PC-9 (cell line): ENCODE measurements around the gene PLXNA1. TPM values are rescaled to one million over a fixed set of nuclear protein-coding genes. Genes with fewer than 3 reads are reported as not detected.

Experiments
- BruUV-seq: library from RNA; stranded (reverse); fragments of 400-500 nt; replicated peaks from 2 replicates; lab custom pipeline; 2021; lab: Mats Ljungman, UMichigan
- CTCF ChIA-PET: fragments of 300-600 bp; sonication (Branson Sonifier 250); formaldehyde crosslinking; loops from one replicate; lab custom pipeline; 2022; ENCODE audit warnings: antibody characterized with exemption; lab: Charles Lee
- POLR2A ChIA-PET: fragments of 300-600 bp; sonication (Branson Sonifier 250); formaldehyde crosslinking; loops from one replicate; lab custom pipeline; 2022; ENCODE audit warnings: antibody characterized with exemption; ENCODE audit not compliant: unreplicated experiment; lab: Charles Lee
- DNase-seq, 2 experiments: peaks; one replicate each; pipeline versions ENCODE4 v3.0.0 to v3.0.0-alpha.2; 2015 to 2022; ENCODE audit warnings: mixed read lengths in 1 of 2
- H2AFZ ChIP-seq: fragments of 200-600 bp; sonication (generic); 2 replicates; pipeline ENCODE4 v1.8.1; 2017; ENCODE audit warnings: antibody characterized with exemption
- H3F3A ChIP-seq: fragments of 200-600 bp; sonication (generic); 2 replicates; pipeline ENCODE4 v1.8.1; 2017; ENCODE audit warnings: antibody characterized with exemption, mild to moderate bottlenecking, low read depth; ENCODE audit not compliant: insufficient read depth
- H3K27ac ChIP-seq: fragments of 200-600 bp; sonication (generic); 2 replicates; pipeline ENCODE4 v1.6.1; 2016; ENCODE audit warnings: mixed run types
- H3K27me3 ChIP-seq: fragments of 200-600 bp; sonication (generic); 2 replicates; pipeline ENCODE4 v1.6.1; 2016; ENCODE audit warnings: low read depth, mixed run types; ENCODE audit not compliant: insufficient read depth
- H3K36me3 ChIP-seq: fragments of 200-600 bp; sonication (generic); 2 replicates; pipeline ENCODE4 v1.6.1; 2016; ENCODE audit warnings: low read depth, mixed run types
- H3K4me1 ChIP-seq: fragments of 200-600 bp; sonication (generic); replicated peaks from 2 replicates; pipeline ENCODE4 v1.6.1; 2016; ENCODE audit warnings: mixed run types; ENCODE audit not compliant: insufficient read depth
- H3K4me2 ChIP-seq: fragments of 200-600 bp; sonication (generic); 2 replicates; pipeline ENCODE4 v1.6.1; 2017; ENCODE audit warnings: mixed run types
- H3K4me3 ChIP-seq: fragments of 200-600 bp; sonication (generic); 2 replicates; pipeline ENCODE4 v1.6.1; 2016; ENCODE audit warnings: mixed run types
- H3K79me2 ChIP-seq: fragments of 200-600 bp; sonication (generic); 2 replicates; pipeline ENCODE4 v1.6.1; 2017; ENCODE audit warnings: low read depth, mixed run types
- H3K9me2 ChIP-seq: fragments of 200-600 bp; sonication (generic); 2 replicates; pipeline ENCODE4 v1.8.1; 2017; ENCODE audit warnings: mild to moderate bottlenecking; ENCODE audit not compliant: insufficient read depth
- H3K9me3 ChIP-seq: fragments of 200-600 bp; sonication (generic); 2 replicates; pipeline ENCODE4 v1.8.1; 2016; ENCODE audit warnings: low read depth; ENCODE audit not compliant: insufficient read depth
- H4K20me1 ChIP-seq: fragments of 200-600 bp; sonication (generic); 2 replicates; pipeline ENCODE4 v1.8.1; 2017; ENCODE audit not compliant: insufficient read depth
- EZH2 ChIP-seq: fragments of 200-600 bp; sonication (generic); IDR thresholded peaks from 2 replicates; pipeline ENCODE4 v1.8.0; 2017; ENCODE audit warnings: antibody characterized with exemption, low read depth
- intact Hi-C: fragments of 100-400 bp; cut with micrococcal nuclease; formaldehyde crosslinking; loops from one replicate; pipeline ENCODE4 v1.10.0; 2022; ENCODE audit not compliant: unreplicated experiment
- total RNA-seq: library from RNA; stranded (reverse); gene quantifications from 2 replicates; pipeline ENCODE4 v1.2.3, GENCODE V29; 2021
- TF ChIP-seq, protein P1 (sequence below): fragments of 200-600 bp; sonication (generic); conservative IDR thresholded peaks from 2 replicates; pipeline ENCODE4 v1.6.1; 2017; ENCODE audit warnings: mixed run types, antibody characterized with exemption, mild to moderate bottlenecking, moderate library complexity

The PLXNA1 gene
- total RNA-seq, 1 experiment from 2014 or later: 88.2 TPM

DNA sequence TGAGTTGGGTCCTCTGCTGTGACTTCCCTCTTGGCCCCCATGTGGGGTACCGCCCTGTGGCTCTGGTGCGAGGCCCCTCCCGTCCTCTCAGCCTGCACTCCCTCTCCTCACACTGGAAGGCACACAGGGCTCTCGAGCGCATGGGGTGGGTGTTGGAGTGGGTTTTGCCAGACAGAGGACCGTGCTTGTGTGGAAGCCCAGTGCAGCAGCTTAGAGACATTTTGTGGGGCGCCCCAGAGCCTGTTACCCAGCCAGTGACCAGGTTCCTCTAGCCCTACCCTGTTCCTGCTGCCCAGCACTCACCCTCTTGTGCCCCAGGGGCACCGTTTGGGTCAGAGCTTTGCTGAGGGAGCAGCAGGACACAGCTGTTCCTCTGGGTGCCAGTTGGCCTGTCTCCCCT lies 9.9 kb downstream of the PLXNA1 start:
- no peaks in the 10 kb centered on the region for H3F3A ChIP-seq
- H3K79me2 ChIP-seq: peaks cover 29% of the 10 kb centered on the region
- H4K20me1 ChIP-seq: peaks cover 83% of the 10 kb centered on the region
- DNase-seq: no peak
- no peaks in the 10 kb centered on the region for H3K9me2 ChIP-seq
- TF ChIP-seq EZH2: no peak
- TF ChIP-seq, protein P1, sequence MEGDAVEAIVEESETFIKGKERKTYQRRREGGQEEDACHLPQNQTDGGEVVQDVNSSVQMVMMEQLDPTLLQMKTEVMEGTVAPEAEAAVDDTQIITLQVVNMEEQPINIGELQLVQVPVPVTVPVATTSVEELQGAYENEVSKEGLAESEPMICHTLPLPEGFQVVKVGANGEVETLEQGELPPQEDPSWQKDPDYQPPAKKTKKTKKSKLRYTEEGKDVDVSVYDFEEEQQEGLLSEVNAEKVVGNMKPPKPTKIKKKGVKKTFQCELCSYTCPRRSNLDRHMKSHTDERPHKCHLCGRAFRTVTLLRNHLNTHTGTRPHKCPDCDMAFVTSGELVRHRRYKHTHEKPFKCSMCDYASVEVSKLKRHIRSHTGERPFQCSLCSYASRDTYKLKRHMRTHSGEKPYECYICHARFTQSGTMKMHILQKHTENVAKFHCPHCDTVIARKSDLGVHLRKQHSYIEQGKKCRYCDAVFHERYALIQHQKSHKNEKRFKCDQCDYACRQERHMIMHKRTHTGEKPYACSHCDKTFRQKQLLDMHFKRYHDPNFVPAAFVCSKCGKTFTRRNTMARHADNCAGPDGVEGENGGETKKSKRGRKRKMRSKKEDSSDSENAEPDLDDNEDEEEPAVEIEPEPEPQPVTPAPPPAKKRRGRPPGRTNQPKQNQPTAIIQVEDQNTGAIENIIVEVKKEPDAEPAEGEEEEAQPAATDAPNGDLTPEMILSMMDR: no peak
- H2AFZ ChIP-seq: no peak overlapping the region
- intact Hi-C loops: no loop called here
- H3K4me3 ChIP-seq: no peak overlapping the region
- no peaks in the 10 kb centered on the region for H3K4me1 ChIP-seq
- H3K27ac ChIP-seq: no peak overlapping the region
- H3K9me3 ChIP-seq: no peaks in the 10 kb centered on the region
- CTCF ChIA-PET: no interaction called here
- BruUV-seq: no TSS peak
- H3K4me2 ChIP-seq: no peak overlapping the region
- H3K27me3 ChIP-seq: no peaks in the 10 kb centered on the region
- POLR2A ChIA-PET: no interaction called here
- no peaks in the 10 kb centered on the region; the same call in 1 of the 2 replicates for H3K36me3 ChIP-seq

DNA sequence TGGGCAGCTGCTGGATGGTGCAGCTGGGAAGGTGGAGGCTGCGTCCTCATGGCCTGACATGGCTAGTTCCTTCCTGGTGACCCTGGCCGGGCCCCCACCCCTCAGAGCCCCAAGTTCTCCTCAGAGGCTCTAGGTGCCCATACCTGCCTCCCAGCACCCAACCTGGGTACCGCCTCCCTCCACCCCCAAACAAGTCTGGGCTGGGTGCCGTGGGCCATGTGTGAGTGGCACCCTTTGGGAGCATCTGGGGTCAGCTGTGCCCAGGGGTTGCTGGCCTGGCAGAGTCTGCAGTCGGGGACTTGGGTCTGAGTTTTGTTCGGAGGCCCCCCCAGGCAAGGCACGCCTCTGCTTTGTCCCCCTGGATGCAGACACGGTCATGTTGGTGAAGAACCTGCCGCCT lies 10.5 kb downstream of the PLXNA1 start:
- no peak overlapping the region for H3K27ac ChIP-seq
- intact Hi-C loops: no loop called here
- 0 out of 2 replicates have a peak, but pooled peaks cover 3% of the 10 kb centered on the region for H3K4me1 ChIP-seq
- DNase-seq: no peak
- no peak overlapping the region for H2AFZ ChIP-seq
- no peaks in the 10 kb centered on the region for H3K9me3 ChIP-seq
- BruUV-seq: no TSS peak
- ChIA-PET CTCF (no interaction called here), POLR2A (no interaction called here)
- H3K4me2 ChIP-seq: no peak overlapping the region
- H3K79me2 ChIP-seq: peaks cover 23% of the 10 kb centered on the region
- H3K27me3 ChIP-seq: no peaks in the 10 kb centered on the region
- no peak overlapping the region for H3K4me3 ChIP-seq
- no peaks in the 10 kb centered on the region for H3K9me2 ChIP-seq
- TF ChIP-seq EZH2: no peak
- TF ChIP-seq, protein P1: no peak
- no peaks in the 10 kb centered on the region for H3F3A ChIP-seq
- H3K36me3 ChIP-seq: no peaks in the 10 kb centered on the region; the same call in 1 of the 2 replicates
- H4K20me1 ChIP-seq: peaks cover 83% of the 10 kb centered on the region

DNA sequence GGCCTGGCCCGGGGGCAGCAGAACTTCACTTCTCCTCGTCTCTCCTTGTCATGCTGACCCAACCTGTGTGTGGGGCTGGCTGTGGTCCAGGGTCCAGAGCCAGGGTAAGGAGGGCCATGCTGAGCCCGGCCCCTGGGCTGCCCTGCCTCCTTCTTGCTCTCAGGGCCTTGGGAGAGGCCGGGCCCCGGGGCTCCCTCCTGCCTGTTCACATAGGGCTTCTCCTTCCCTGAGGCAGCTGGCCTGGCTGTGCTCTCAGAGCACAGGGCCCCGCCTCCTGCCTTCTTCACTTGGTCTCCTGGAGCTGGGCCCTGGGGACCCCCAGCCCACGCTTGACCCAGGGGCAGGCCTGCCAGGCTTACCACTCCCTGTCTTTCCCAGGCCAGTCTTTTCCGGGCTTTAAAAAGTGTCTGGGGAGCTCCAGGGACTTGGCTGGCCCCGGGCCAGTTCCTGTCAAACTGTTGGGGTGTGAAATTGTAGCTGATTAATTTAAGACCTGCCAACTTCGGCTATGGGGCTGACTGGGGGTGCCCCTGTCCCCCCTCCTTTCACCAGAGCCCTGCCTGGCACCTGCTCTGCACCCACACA lies 11.8 kb downstream of the PLXNA1 start:
- no TSS peak for BruUV-seq
- H3K36me3 ChIP-seq: no peaks in the 10 kb centered on the region; the same call in 1 of the 2 replicates
- no peaks in the 10 kb centered on the region for H3K27me3 ChIP-seq
- POLR2A ChIA-PET: no interaction called here
- intact Hi-C loops: no loop called here
- no peak for DNase-seq
- no peaks in the 10 kb centered on the region for H3F3A ChIP-seq
- H3K79me2 ChIP-seq: peaks cover 22% of the 10 kb centered on the region
- H3K9me3 ChIP-seq: no peaks in the 10 kb centered on the region
- H3K27ac ChIP-seq: no peak overlapping the region
- H3K4me3 ChIP-seq: no peak overlapping the region
- no peak overlapping the region for H2AFZ ChIP-seq
- H3K4me1 ChIP-seq: peaks cover 14% of the 10 kb centered on the region; the same call in 1 of the 2 replicates
- TF ChIP-seq, protein P1: no peak
- no peak for TF ChIP-seq EZH2
- CTCF ChIA-PET: no interaction called here
- H3K9me2 ChIP-seq: no peaks in the 10 kb centered on the region
- peaks cover 83% of the 10 kb centered on the region for H4K20me1 ChIP-seq
- H3K4me2 ChIP-seq: no peak overlapping the region
